ENCODE data around the gene LRRC51. TPM values are rescaled to one million over a fixed set of nuclear protein-coding genes. Genes with fewer than 3 reads are reported as not detected.
"Not testable (repeated sequence)": the region's sequence is repeated elsewhere in the genome, so short reads cannot be mapped to it uniquely, and the experiment has no call there.

The LRRC51 gene
- polyA plus RNA-seq, 6 donors from 2014 or later = 1.6 to 6.2 (median 3.2) TPM

DNA sequence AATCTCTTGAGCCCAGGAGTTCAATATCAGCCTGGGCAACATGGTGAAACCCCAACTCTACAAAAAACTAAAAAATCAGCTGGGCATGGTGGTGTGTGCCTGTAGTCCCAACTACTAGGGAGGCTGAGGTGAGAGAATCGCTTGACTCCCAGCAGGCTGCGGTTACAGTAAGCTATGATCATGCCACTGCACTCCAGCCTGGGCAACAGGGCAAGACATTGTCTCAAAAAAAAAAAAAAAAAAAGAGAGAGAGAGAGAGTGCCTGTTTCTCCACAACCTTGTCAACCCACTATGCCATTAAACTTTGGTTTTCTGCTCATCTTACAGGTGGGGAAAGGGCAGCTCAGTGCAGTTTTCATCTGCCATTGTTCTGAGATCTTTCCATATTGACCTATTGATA is 60.0 kb downstream of the LRRC51 start:
- Mint-ChIP-seq H3K4me1 (peaks cover 0 to 5% (median 4%) of the 10 kb centered on the region in 3 donors), H3K36me3 (no peaks in the 10 kb centered on the region), H3K9me3 (no peaks in the 10 kb centered on the region), H3K4me3 (no peak overlapping the region), H3K27me3 (peaks cover 10 to 25% (median 24%) of the 10 kb centered on the region in 3 donors), H3K27ac (no peak overlapping the region)
- no peak for DNase-seq
- no peak for ATAC-seq (ENCODE audit: low read depth in 2 of 2)

DNA sequence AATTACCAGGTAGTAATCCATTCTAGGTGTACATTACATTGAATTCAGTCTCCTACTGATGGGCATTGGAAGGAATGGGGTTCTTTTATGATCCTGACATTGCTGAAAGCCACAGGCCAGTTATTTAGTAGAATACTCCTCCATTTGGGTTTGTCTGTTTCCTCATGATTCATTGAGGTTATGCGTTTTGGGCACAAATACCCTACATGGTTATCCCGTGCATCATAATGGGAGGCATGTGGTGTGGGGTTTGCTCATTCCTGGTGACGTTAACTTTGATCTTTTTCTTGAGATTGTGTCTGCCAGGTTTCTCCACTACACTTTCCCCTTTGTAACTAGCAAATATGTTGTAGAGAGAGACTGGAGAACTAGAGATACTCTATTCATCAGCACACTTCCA is 60.4 kb downstream of the LRRC51 start:
- ATAC-seq (ENCODE audit: low read depth in 2 of 2) = no peak
- Mint-ChIP-seq H3K9me3 (no peaks in the 10 kb centered on the region), H3K27ac (no peak overlapping the region), H3K4me1 (peaks cover 0 to 5% (median 4%) of the 10 kb centered on the region in 3 donors), H3K36me3 (no peaks in the 10 kb centered on the region), H3K27me3 (peaks cover 10 to 25% (median 24%) of the 10 kb centered on the region in 3 donors), H3K4me3 (no peak overlapping the region)
- DNase-seq = no peak

DNA sequence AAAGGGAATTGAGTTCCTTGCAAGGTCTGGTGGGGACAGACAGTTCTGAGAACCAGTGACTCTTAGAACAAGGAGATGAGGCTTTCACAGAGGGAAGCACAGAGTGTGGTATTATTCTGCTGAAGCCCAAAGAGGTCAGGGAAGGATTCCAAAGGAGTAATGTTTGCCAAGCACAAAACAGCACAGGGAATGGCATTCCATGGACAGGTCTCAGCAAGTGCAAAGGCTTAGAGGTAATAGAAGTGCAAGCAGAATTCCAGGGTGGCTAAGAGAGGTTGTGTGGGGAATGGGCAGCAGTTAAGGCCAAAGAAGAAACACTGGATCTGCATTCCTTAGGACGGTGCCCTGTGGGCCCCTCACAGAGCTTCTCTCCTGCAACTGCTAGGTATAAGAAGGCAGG is 61.4 kb downstream of the LRRC51 start:
- not testable (repeated sequence) for ATAC-seq (ENCODE audit: low read depth in 2 of 2); H3K9me3 Mint-ChIP-seq; H3K4me1 Mint-ChIP-seq; DNase-seq; H3K27ac Mint-ChIP-seq; H3K4me3 Mint-ChIP-seq; H3K36me3 Mint-ChIP-seq
- H3K27me3 Mint-ChIP-seq = peaks cover 10 to 25% (median 24%) of the 10 kb centered on the region in 3 donors

DNA sequence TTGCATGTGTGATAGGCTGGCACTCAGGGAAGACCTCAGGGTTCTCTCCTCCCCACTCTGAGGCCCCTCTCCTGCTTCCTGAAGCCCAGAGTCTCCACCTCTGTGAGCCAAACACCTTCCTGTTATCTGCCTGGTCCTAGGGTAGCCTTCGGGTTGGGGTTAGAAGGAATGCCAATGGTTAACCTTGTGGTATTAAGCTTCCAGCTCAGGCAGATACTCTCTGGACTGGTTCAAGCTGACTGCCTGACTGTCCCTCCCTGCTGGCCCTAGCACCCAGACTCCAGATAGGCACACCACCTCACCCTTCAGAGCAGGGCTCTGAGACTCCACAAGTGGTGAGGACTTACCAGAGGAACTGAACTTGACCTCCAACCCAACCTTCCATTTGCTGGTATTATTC is 61.9 kb downstream of the LRRC51 start:
- peaks cover 10 to 25% (median 24%) of the 10 kb centered on the region in 3 donors for H3K27me3 Mint-ChIP-seq
- not testable (repeated sequence) for H3K9me3 Mint-ChIP-seq; H3K4me3 Mint-ChIP-seq; H3K36me3 Mint-ChIP-seq; H3K4me1 Mint-ChIP-seq; ATAC-seq (ENCODE audit: low read depth in 2 of 2); H3K27ac Mint-ChIP-seq; DNase-seq

DNA sequence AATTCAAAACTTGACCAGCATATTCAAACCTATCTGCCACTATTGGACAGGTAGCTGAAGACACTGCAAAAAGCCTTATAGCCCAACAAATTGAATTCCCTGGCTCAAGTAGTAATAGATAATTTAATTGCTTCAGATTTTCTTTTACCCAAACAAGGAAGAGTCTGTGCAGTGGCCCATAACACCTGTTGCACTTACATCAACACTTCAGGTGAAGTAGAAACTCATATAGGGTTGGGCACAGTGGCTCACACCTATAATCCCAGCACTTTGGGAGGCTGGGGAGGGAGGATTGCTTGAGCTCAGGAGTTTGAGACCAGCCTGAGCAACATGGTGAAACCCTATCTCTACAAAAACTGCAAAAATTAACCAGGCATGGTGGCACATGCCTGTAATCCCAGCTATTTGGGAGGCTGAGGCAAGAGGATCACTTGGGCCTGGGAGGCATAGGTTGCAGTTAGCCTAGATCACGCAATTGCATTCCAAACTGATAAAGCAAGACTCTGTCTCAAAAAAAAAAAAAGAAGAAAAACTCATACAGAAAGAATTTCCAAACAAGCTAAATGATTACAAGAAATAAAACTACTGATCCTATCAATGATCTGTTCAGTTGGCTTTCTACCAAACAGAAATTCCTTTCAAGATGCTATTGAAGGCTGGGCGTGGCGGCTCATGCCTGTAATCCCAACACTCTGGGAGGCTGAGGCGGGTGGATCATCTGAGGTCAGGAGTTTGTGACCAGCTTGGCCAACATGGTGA is 64.3 kb downstream of the LRRC51 start:
- H3K4me1 Mint-ChIP-seq = peaks cover 0 to 5% (median 4%) of the 10 kb centered on the region in 3 donors
- H3K27me3 Mint-ChIP-seq = peaks cover 10 to 20% (median 16%) of the 10 kb centered on the region in 3 donors
- H3K36me3 Mint-ChIP-seq = no peaks in the 10 kb centered on the region
- no peak overlapping the region for H3K27ac Mint-ChIP-seq
- no peaks in the 10 kb centered on the region for H3K9me3 Mint-ChIP-seq
- ATAC-seq (ENCODE audit: low read depth in 2 of 2) (no peak), DNase-seq (no peak)
- no peak overlapping the region for H3K4me3 Mint-ChIP-seq

Other genes starting within 250 kb of the LRRC51 start
- gene DEFB108B, start 247.7 kb upstream of the LRRC51 start, polyA plus RNA-seq (ENCODE audit: low read depth in 6 of 6) = not detected
- gene DEFB131B, start 202.4 kb upstream of the LRRC51 start, polyA plus RNA-seq (ENCODE audit: low read depth in 6 of 6) = not detected
- gene XNDC1N, start 152.3 kb upstream of the LRRC51 start, polyA plus RNA-seq (ENCODE audit: low read depth in 6 of 6) = 1 to 10 TPM; 4.5 to 8.4 (median 6.0) TPM
- 10 to 100 TPM in 2 of 6 donors, 1 to 10 TPM in 4; 6.5 to 11.3 (median 9.2) TPM for gene RNF121, start 151.8 kb upstream of the LRRC51 start, polyA plus RNA-seq (ENCODE audit: low read depth in 6 of 6)
- 10 to 100 TPM in 1 of 6 donors, 1 to 10 TPM in 5; 2.1 to 10.4 (median 5.7) TPM for gene IL18BP, start 81.9 kb upstream of the LRRC51 start, polyA plus RNA-seq (ENCODE audit: low read depth in 6 of 6)
- gene NUMA1, start 308 bp upstream of the LRRC51 start, polyA plus RNA-seq (ENCODE audit: low read depth in 6 of 6) = 100 to 1,000 TPM in 1 of 6 donors, 10 to 100 TPM in 4, 1 to 10 TPM in 1; 5.4 to 102 (median 20.4) TPM
- 100 to 1,000 TPM; 108 to 191 (median 132) TPM for gene LAMTOR1, start 22.4 kb downstream of the LRRC51 start, polyA plus RNA-seq (ENCODE audit: low read depth in 6 of 6)
- not detected for gene TOMT, start 25.1 kb downstream of the LRRC51 start, polyA plus RNA-seq (ENCODE audit: low read depth in 6 of 6)
- 10 to 100 TPM; 44.4 to 70.7 (median 54.3) TPM for gene ANAPC15, start 31.8 kb downstream of the LRRC51 start, polyA plus RNA-seq (ENCODE audit: low read depth in 6 of 6)
- gene FOLR3, start 54.9 kb downstream of the LRRC51 start, polyA plus RNA-seq (ENCODE audit: low read depth in 6 of 6) = under 1 TPM in 2 of 6 donors, not detected in 4; 0.51 to 0.75 TPM
- gene FOLR1, start 111.3 kb downstream of the LRRC51 start, polyA plus RNA-seq (ENCODE audit: low read depth in 6 of 6) = not detected
- 1 to 10 TPM in 2 of 6 donors, under 1 TPM in 2, not detected in 2; 0.70 to 1.6 (median 1.2) TPM for gene FOLR2, start 135.9 kb downstream of the LRRC51 start, polyA plus RNA-seq (ENCODE audit: low read depth in 6 of 6)
- 10 to 100 TPM in 1 of 6 donors, 1 to 10 TPM in 5; 4.8 to 13.1 (median 7.7) TPM for gene INPPL1, start 143.9 kb downstream of the LRRC51 start, polyA plus RNA-seq (ENCODE audit: low read depth in 6 of 6)
- not detected for gene PHOX2A, start 163.3 kb downstream of the LRRC51 start, polyA plus RNA-seq (ENCODE audit: low read depth in 6 of 6)